Measurements from ENCODE around the gene MRPL4. TPM values are rescaled to one million over a fixed set of nuclear protein-coding genes. Genes with fewer than 3 reads are reported as not detected.

MRPL4 gene
- total and polyA plus RNA-seq, 2 of the 13 experiments (the other 11 are each of a cell fraction or from before 2014, with no cell fraction given): 40.6 to 42.5 TPM

- TF ChIP-seq ZMYM3 (CRISPR knock-in tag; IDR thresholded peaks at IDR 0.05) (peak; percentile 97), JARID2 (CRISPR knock-in tag; IDR thresholded peaks at IDR 0.05; ENCODE audit: insufficient replicate concordance) (peak; percentile 35), ZNF101 (CRISPR knock-in tag; IDR thresholded peaks at IDR 0.05; ENCODE audit: borderline replicate concordance, low read depth) (no peak), ZNF775 (CRISPR knock-in tag; IDR thresholded peaks at IDR 0.05; ENCODE audit: borderline replicate concordance) (no peak), HMGA1 (CRISPR knock-in tag; conservative IDR thresholded peaks at IDR 0.05) (no peak), MEF2D (CRISPR knock-in tag; IDR thresholded peaks at IDR 0.05) (peak; percentile 38; the same call in 1 of the 2 replicates), ZNF644 (CRISPR knock-in tag; IDR thresholded peaks at IDR 0.05; ENCODE audit: low read depth) (no peak), ZFP37 (CRISPR knock-in tag; IDR thresholded peaks at IDR 0.05; ENCODE audit: borderline replicate concordance) (peak; percentile 83), HOXA7 (CRISPR knock-in tag; IDR thresholded peaks at IDR 0.05) (no peak), POLR2AphosphoS5 (IDR thresholded peaks at IDR 0.05; ENCODE audit: low read depth, low read length) (peak; percentile 97), NAIF1 (CRISPR knock-in tag; IDR thresholded peaks at IDR 0.05; ENCODE audit: borderline replicate concordance) (peak; percentile 70; the same call in 1 of the 2 replicates), NFE2L2 (IDR thresholded peaks at IDR 0.05; ENCODE audit: low read length) (no peak), REL (CRISPR knock-in tag; conservative IDR thresholded peaks at IDR 0.05) (no peak), ZUFSP (CRISPR knock-in tag; IDR thresholded peaks at IDR 0.05; ENCODE audit: borderline replicate concordance) (no peak), ZNF543 (CRISPR knock-in tag; IDR thresholded peaks at IDR 0.05) (peak; percentile 66; the same call in 1 of the 2 replicates), ZNF724P (CRISPR knock-in tag; IDR thresholded peaks at IDR 0.05; ENCODE audit: borderline replicate concordance) (no peak), MAZ (IDR thresholded peaks at IDR 0.05; ENCODE audit: borderline replicate concordance, low read depth, low read length) (peak; percentile 69; the same call in 1 of the 2 replicates), MAZ (CRISPR knock-in tag; IDR thresholded peaks at IDR 0.05; ENCODE audit: low read depth) (peak; percentile 96)
- TF ChIP-seq, protein P1, sequence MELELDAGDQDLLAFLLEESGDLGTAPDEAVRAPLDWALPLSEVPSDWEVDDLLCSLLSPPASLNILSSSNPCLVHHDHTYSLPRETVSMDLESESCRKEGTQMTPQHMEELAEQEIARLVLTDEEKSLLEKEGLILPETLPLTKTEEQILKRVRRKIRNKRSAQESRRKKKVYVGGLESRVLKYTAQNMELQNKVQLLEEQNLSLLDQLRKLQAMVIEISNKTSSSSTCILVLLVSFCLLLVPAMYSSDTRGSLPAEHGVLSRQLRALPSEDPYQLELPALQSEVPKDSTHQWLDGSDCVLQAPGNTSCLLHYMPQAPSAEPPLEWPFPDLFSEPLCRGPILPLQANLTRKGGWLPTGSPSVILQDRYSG (CRISPR knock-in tag; IDR thresholded peaks at IDR 0.05): peak; percentile 75; the same call in 1 of the 2 replicates
- TF ChIP-seq, protein P2, sequence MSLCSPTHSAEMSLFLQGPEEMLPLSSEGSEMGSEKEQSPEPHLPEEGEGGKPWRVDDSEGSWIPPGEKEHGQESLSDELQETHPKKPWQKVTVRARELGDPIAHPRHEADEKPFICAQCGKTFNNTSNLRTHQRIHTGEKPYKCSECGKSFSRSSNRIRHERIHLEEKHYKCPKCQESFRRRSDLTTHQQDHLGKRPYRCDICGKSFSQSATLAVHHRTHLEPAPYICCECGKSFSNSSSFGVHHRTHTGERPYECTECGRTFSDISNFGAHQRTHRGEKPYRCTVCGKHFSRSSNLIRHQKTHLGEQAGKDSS (CRISPR knock-in tag; IDR thresholded peaks at IDR 0.05; ENCODE audit: borderline replicate concordance, low read depth): no peak
- TF ChIP-seq, protein P3, sequence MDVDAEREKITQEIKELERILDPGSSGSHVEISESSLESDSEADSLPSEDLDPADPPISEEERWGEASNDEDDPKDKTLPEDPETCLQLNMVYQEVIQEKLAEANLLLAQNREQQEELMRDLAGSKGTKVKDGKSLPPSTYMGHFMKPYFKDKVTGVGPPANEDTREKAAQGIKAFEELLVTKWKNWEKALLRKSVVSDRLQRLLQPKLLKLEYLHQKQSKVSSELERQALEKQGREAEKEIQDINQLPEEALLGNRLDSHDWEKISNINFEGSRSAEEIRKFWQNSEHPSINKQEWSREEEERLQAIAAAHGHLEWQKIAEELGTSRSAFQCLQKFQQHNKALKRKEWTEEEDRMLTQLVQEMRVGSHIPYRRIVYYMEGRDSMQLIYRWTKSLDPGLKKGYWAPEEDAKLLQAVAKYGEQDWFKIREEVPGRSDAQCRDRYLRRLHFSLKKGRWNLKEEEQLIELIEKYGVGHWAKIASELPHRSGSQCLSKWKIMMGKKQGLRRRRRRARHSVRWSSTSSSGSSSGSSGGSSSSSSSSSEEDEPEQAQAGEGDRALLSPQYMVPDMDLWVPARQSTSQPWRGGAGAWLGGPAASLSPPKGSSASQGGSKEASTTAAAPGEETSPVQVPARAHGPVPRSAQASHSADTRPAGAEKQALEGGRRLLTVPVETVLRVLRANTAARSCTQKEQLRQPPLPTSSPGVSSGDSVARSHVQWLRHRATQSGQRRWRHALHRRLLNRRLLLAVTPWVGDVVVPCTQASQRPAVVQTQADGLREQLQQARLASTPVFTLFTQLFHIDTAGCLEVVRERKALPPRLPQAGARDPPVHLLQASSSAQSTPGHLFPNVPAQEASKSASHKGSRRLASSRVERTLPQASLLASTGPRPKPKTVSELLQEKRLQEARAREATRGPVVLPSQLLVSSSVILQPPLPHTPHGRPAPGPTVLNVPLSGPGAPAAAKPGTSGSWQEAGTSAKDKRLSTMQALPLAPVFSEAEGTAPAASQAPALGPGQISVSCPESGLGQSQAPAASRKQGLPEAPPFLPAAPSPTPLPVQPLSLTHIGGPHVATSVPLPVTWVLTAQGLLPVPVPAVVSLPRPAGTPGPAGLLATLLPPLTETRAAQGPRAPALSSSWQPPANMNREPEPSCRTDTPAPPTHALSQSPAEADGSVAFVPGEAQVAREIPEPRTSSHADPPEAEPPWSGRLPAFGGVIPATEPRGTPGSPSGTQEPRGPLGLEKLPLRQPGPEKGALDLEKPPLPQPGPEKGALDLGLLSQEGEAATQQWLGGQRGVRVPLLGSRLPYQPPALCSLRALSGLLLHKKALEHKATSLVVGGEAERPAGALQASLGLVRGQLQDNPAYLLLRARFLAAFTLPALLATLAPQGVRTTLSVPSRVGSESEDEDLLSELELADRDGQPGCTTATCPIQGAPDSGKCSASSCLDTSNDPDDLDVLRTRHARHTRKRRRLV (CRISPR knock-in tag; IDR thresholded peaks at IDR 0.05): peak; percentile 85
These were observed 18.8 kb downstream of the MRPL4 start, which contains the start of gene ICAM1 (continued) for GRCh38 chr19:10270616-10271394.

All from HepG2 (cell line).